ENCODE results near the gene ITGB5.
"Not testable (repeated sequence)": the region's sequence is repeated elsewhere in the genome, so short reads cannot be mapped to it uniquely, and the experiment has no call there.

ITGB5 gene

DNA sequence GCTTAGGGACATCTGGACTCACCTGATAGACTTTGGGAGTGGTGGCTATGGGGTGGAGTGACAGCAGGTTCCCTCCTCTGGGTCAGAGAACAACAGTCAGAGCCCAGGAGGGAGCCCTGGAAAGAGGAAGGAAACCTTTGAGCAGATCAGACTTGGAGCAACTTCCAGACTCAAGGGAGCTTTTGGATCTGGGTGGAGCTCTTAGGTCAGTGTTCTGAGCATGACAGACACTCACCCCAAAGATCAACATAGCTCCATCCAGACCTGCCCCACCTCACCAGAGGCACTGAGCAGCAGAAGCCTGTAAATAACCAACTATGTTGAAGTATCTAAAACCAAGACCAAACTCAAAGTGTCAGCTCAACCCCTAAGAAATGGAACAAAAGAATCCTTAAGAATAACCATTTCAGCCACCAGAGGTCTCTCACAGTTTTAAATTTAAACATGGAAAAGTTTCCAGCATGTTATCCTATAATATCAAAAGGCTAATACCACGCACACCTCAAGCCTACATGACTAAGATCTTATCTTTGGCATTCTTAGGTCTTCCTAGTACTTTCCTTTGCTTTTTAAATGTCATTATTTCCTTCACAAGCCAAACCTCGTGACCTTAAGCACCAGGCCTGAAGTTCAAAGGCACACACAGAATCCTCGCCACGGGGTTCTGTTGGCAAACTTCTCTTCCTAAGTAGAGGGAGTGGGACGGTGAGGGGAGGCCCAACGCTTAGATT is 100.5 kb downstream of the ITGB5 start:
- Histone ChIP-seq H3K4me1 (ENCODE audit: control insufficient read depth, insufficient read depth, low read length, unreplicated experiment) (peaks cover 23% of the 10 kb centered on the region), H2AFZ (ENCODE audit: low read length, unreplicated experiment) (no peak overlapping the region)

DNA sequence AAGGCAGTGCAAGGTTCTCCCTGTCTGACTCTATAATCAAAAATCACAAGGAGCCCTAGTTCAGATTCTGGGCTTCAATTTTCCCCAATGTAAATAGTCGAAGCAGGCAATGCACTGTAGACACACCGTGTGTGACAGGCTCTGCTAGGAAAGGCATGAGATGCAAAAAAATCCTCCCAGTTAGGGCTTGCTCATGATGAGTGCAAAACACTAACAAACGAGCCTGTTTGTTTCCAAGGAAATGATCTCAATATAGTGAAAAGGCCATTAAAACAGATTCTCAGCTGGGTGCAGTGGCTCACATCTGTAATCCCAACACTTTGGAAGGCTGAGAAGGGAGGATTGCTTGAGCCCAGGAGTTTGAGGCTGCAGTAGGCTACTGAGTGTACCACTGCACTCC is 101.2 kb downstream of the ITGB5 start:
- no peak overlapping the region for H2AFZ ChIP-seq (ENCODE audit: low read length, unreplicated experiment)
- H3K79me2 ChIP-seq (ENCODE audit: control insufficient read depth, insufficient read depth, low read length, unreplicated experiment), result peaks cover 5% of the 10 kb centered on the region
- no peaks in the 10 kb centered on the region for H3K27me3 ChIP-seq (ENCODE audit: insufficient read depth, low read length)
- H3K36me3 ChIP-seq (ENCODE audit: insufficient read depth, low read length), result no peaks in the 10 kb centered on the region
- peaks cover 23% of the 10 kb centered on the region for H3K4me1 ChIP-seq (ENCODE audit: control insufficient read depth, insufficient read depth, low read length, unreplicated experiment)
- H3K27ac ChIP-seq (ENCODE audit: low read depth, low read length), result no peak overlapping the region
- no peak overlapping the region for H3K4me3 ChIP-seq (ENCODE audit: low read depth, low read length)

More for the DNA sequence above, 100.5 kb downstream of the ITGB5 start:
- Histone ChIP-seq H3K27me3 (ENCODE audit: insufficient read depth, low read length) (no peaks in the 10 kb centered on the region), H3K4me3 (ENCODE audit: low read depth, low read length) (no peak overlapping the region), H3K79me2 (ENCODE audit: control insufficient read depth, insufficient read depth, low read length, unreplicated experiment) (peaks cover 10% of the 10 kb centered on the region), H3K36me3 (ENCODE audit: insufficient read depth, low read length) (no peaks in the 10 kb centered on the region), H3K27ac (ENCODE audit: low read depth, low read length) (peak overlapping the region; percentile 37; the same call in 1 of the 2 replicates)

GRCh38 chr3:124784686-124785382 is 102.3 kb downstream of the ITGB5 start:
- peaks cover 31% of the 10 kb centered on the region for H3K4me1 ChIP-seq (ENCODE audit: control insufficient read depth, insufficient read depth, low read length, unreplicated experiment)
- H3K4me3 ChIP-seq (ENCODE audit: low read depth, low read length), result no peak overlapping the region
- no peak overlapping the region for H2AFZ ChIP-seq (ENCODE audit: low read length, unreplicated experiment)
- no peak overlapping the region for H3K27ac ChIP-seq (ENCODE audit: low read depth, low read length)
- no peaks in the 10 kb centered on the region for H3K79me2 ChIP-seq (ENCODE audit: control insufficient read depth, insufficient read depth, low read length, unreplicated experiment)
- no peaks in the 10 kb centered on the region for H3K27me3 ChIP-seq (ENCODE audit: insufficient read depth, low read length)
- H3K36me3 ChIP-seq (ENCODE audit: insufficient read depth, low read length), result no peaks in the 10 kb centered on the region

DNA sequence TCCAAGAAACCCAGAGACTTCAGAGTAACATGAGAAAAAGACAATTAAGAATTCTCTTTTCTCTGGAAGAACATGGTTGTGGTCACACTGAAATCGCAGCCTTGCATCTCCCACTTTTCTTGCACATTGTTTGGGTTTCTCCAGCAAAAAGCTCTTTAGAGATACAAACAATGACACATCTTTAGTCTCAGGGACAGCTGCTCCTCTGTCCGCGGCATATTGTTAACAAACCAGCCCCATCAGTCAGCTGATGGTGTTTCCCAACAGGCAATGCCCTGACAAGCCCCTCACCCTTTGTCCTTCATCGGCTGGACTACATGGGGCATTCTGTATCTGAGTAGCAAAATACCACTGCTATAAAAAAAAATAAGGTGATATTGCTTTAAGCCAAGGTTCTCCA is 103.5 kb downstream of the ITGB5 start:
- Histone ChIP-seq H3K4me1 (ENCODE audit: control insufficient read depth, insufficient read depth, low read length, unreplicated experiment) (peaks cover 31% of the 10 kb centered on the region), H3K36me3 (ENCODE audit: insufficient read depth, low read length) (no peaks in the 10 kb centered on the region), H3K27ac (ENCODE audit: low read depth, low read length) (no peak overlapping the region), H3K79me2 (ENCODE audit: control insufficient read depth, insufficient read depth, low read length, unreplicated experiment) (no peaks in the 10 kb centered on the region), H3K4me3 (ENCODE audit: low read depth, low read length) (no peak overlapping the region), H3K27me3 (ENCODE audit: insufficient read depth, low read length) (no peaks in the 10 kb centered on the region), H2AFZ (ENCODE audit: low read length, unreplicated experiment) (no peak overlapping the region)

- peaks cover 29% of the 10 kb centered on the region for H3K4me1 ChIP-seq (ENCODE audit: control insufficient read depth, insufficient read depth, low read length, unreplicated experiment)
- H3K27ac ChIP-seq (ENCODE audit: low read depth, low read length), result not testable (repeated sequence)
These were observed 104.8 kb downstream of the ITGB5 start for GRCh38 chr3:124782377-124782712.

GRCh38 chr3:124781476-124782376 is 105.4 kb downstream of the ITGB5 start:
- no peak overlapping the region for H2AFZ ChIP-seq (ENCODE audit: low read length, unreplicated experiment)
- H3K4me1 ChIP-seq (ENCODE audit: control insufficient read depth, insufficient read depth, low read length, unreplicated experiment), result peaks cover 23% of the 10 kb centered on the region
- H3K4me3 ChIP-seq (ENCODE audit: low read depth, low read length), result no peak overlapping the region
- H3K27me3 ChIP-seq (ENCODE audit: insufficient read depth, low read length), result no peaks in the 10 kb centered on the region
- H3K79me2 ChIP-seq (ENCODE audit: control insufficient read depth, insufficient read depth, low read length, unreplicated experiment), result no peaks in the 10 kb centered on the region
- no peaks in the 10 kb centered on the region for H3K36me3 ChIP-seq (ENCODE audit: insufficient read depth, low read length)
- H3K27ac ChIP-seq (ENCODE audit: low read depth, low read length), result peak overlapping the region; percentile 69; the same call in 1 of the 2 replicates

More at GRCh38 chr3:124782377-124782712, 104.8 kb downstream of the ITGB5 start:
- not testable (repeated sequence) for H3K79me2 ChIP-seq (ENCODE audit: control insufficient read depth, insufficient read depth, low read length, unreplicated experiment); H3K4me3 ChIP-seq (ENCODE audit: low read depth, low read length); H2AFZ ChIP-seq (ENCODE audit: low read length, unreplicated experiment); H3K27me3 ChIP-seq (ENCODE audit: insufficient read depth, low read length); H3K36me3 ChIP-seq (ENCODE audit: insufficient read depth, low read length)

DNA sequence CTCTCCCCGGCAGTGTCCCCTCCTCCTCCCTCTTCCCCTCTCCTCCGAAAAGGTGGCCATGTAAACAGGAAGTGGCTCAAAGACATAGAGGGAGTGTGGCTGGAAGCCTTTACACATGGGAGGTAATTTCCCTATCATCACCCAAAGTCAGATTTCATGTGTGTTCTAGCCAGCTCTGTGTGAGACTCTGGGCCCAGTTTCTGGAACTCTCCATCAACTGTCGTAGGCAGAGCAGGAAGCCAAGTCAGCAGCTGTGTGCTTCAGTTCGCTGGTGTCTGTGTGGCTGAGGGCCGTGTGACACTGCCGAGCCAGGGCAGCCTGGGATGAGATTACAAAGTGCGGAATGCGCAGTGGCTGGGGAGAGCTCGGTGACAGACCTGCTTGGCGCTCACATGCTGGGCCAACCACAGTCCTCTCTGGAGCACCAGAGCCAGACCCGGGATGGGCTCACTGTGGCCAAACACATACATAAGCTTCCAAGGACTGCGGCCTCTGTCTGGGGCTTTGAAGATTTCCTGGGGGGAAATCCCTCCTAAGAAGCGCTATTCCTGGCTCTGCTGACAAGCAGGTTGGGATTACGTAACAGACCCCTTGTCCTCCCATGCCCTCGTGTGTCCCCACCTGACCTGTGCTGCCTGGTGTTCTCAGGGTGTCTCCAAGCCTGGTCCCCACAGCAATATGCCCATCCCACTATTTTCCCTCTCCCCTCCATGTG is 106.2 kb downstream of the ITGB5 start:
- Histone ChIP-seq H3K79me2 (ENCODE audit: control insufficient read depth, insufficient read depth, low read length, unreplicated experiment) (no peaks in the 10 kb centered on the region), H3K27me3 (ENCODE audit: insufficient read depth, low read length) (no peaks in the 10 kb centered on the region)

GRCh38 chr3:124780356-124780755 is 106.8 kb downstream of the ITGB5 start:
- Histone ChIP-seq H3K4me3 (ENCODE audit: low read depth, low read length) (peak overlapping the region; percentile 3; the same call in 1 of the 2 replicates), H3K79me2 (ENCODE audit: control insufficient read depth, insufficient read depth, low read length, unreplicated experiment) (no peaks in the 10 kb centered on the region), H3K4me1 (ENCODE audit: control insufficient read depth, insufficient read depth, low read length, unreplicated experiment) (peaks cover 18% of the 10 kb centered on the region), H3K27ac (ENCODE audit: low read depth, low read length) (peak overlapping the region; percentile 69), H3K36me3 (ENCODE audit: insufficient read depth, low read length) (no peaks in the 10 kb centered on the region), H2AFZ (ENCODE audit: low read length, unreplicated experiment) (peak overlapping the region; percentile 61), H3K27me3 (ENCODE audit: insufficient read depth, low read length) (no peaks in the 10 kb centered on the region)

More for the DNA sequence above, 106.2 kb downstream of the ITGB5 start:
- Histone ChIP-seq H3K36me3 (ENCODE audit: insufficient read depth, low read length) (no peaks in the 10 kb centered on the region), H2AFZ (ENCODE audit: low read length, unreplicated experiment) (peak overlapping the region; percentile 61), H3K27ac (ENCODE audit: low read depth, low read length) (peak overlapping the region; percentile 69), H3K4me1 (ENCODE audit: control insufficient read depth, insufficient read depth, low read length, unreplicated experiment) (peaks cover 18% of the 10 kb centered on the region), H3K4me3 (ENCODE audit: low read depth, low read length) (peak overlapping the region; percentile 3; the same call in 1 of the 2 replicates)

- Histone ChIP-seq H3K27ac (ENCODE audit: low read depth, low read length) (peak overlapping the region; percentile 69), H3K79me2 (ENCODE audit: control insufficient read depth, insufficient read depth, low read length, unreplicated experiment) (no peaks in the 10 kb centered on the region), H3K4me1 (ENCODE audit: control insufficient read depth, insufficient read depth, low read length, unreplicated experiment) (peaks cover 23% of the 10 kb centered on the region), H3K4me3 (ENCODE audit: low read depth, low read length) (no peak overlapping the region), H3K36me3 (ENCODE audit: insufficient read depth, low read length) (no peaks in the 10 kb centered on the region), H3K27me3 (ENCODE audit: insufficient read depth, low read length) (no peaks in the 10 kb centered on the region), H2AFZ (ENCODE audit: low read length, unreplicated experiment) (no peak overlapping the region)
These were observed 107.4 kb downstream of the ITGB5 start for GRCh38 chr3:124779751-124780191.

DNA sequence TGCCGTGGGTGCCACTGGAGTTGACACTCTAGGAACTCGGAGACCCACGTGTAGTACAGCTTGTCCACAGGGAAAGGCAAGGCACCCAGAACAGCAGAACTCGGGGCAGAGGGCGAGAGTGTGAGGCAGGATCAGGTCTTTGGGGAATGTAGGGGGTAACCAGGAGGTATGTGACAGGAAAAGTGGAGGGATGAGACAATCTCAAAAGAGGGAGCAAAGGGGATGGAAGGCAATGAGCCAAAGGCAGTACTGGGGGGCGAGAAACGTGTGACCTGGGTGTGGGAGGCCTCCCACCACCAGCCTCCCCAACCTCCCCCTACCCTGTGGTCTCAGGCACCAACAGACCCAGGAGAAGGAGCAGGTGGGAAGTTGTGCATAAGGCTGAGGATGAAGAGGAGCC is 108.0 kb downstream of the ITGB5 start:
- Histone ChIP-seq H3K79me2 (ENCODE audit: control insufficient read depth, insufficient read depth, low read length, unreplicated experiment) (no peaks in the 10 kb centered on the region), H3K4me1 (ENCODE audit: control insufficient read depth, insufficient read depth, low read length, unreplicated experiment) (peaks cover 30% of the 10 kb centered on the region), H3K27me3 (ENCODE audit: insufficient read depth, low read length) (no peaks in the 10 kb centered on the region), H3K36me3 (ENCODE audit: insufficient read depth, low read length) (no peaks in the 10 kb centered on the region), H3K27ac (ENCODE audit: low read depth, low read length) (no peak overlapping the region), H3K4me3 (ENCODE audit: low read depth, low read length) (no peak overlapping the region), H2AFZ (ENCODE audit: low read length, unreplicated experiment) (no peak overlapping the region)
